Mesothelial cell of epicardium (in vitro differentiated cells): ENCODE measurements around the gene ARMC12. TPM values are rescaled to one million over a fixed set of nuclear protein-coding genes. Genes with fewer than 3 reads are reported as not detected.

Experiments
- DNase-seq, 2 experiments: peaks; one replicate each; pipeline ENCODE4 v3.0.0; 2021; ENCODE audit warnings: low spot score in 2 of 2; ENCODE audit not compliant: unreplicated experiment in 2 of 2
- H3K27ac Mint-ChIP-seq: 2 replicates; pipeline ENCODE4 v1.8.0; 2021; ENCODE audit warnings: mixed read lengths
- H3K27me3 Mint-ChIP-seq: 2 replicates; pipeline ENCODE4 v1.8.0; 2021; ENCODE audit warnings: low read depth, mixed read lengths
- H3K36me3 Mint-ChIP-seq: 2 replicates; pipeline ENCODE4 v1.8.0; 2021; ENCODE audit warnings: mixed read lengths
- H3K4me1 Mint-ChIP-seq: 2 replicates; pipeline ENCODE4 v1.8.0; 2021; ENCODE audit warnings: mixed read lengths
- H3K4me3 Mint-ChIP-seq: 2 replicates; pipeline ENCODE4 v1.8.0; 2021; ENCODE audit warnings: mild to moderate bottlenecking, moderate library complexity, mixed read lengths
- H3K9me3 Mint-ChIP-seq: 2 replicates; pipeline ENCODE4 v1.8.0; 2021; ENCODE audit warnings: mixed read lengths
- CTCF ChIP-seq: fragments of 200-600 bp; sonication (generic); IDR thresholded peaks from one replicate; pipeline ENCODE4 v1.5.0; 2021; ENCODE audit warnings: antibody characterized with exemption; ENCODE audit not compliant: unreplicated experiment
- total RNA-seq: library from RNA; stranded (reverse); gene quantifications from 3 replicates; pipeline ENCODE4 v1.2.1, GENCODE V29; 2021

ARMC12 gene
- total RNA-seq, 1 donor from 2014 or later, result 4.2 TPM

- Mint-ChIP-seq H3K4me1 (peaks cover 29% of the 10 kb centered on the region), H3K27ac (peak overlapping the region; percentile 72), H3K4me3 (no peak overlapping the region), H3K27me3 (no peaks in the 10 kb centered on the region), H3K36me3 (no peaks in the 10 kb centered on the region), H3K9me3 (no peaks in the 10 kb centered on the region)
- TF ChIP-seq CTCF, result no peak
- no peak for DNase-seq
These were observed 3.1 kb downstream of the ARMC12 start for GRCh38 chr6:35739645-35740524.

- Mint-ChIP-seq H3K9me3 (peaks cover 5% of the 10 kb centered on the region), H3K4me3 (no peak overlapping the region), H3K36me3 (no peaks in the 10 kb centered on the region), H3K4me1 (peaks cover 19% of the 10 kb centered on the region), H3K27ac (no peak overlapping the region), H3K27me3 (no peaks in the 10 kb centered on the region)
- no peak for TF ChIP-seq CTCF
- no peak for DNase-seq
These were observed 6.0 kb downstream of the ARMC12 start for GRCh38 chr6:35742842-35743241.

- Mint-ChIP-seq H3K4me3 (no peak overlapping the region), H3K27me3 (no peaks in the 10 kb centered on the region), H3K27ac (no peak overlapping the region), H3K9me3 (peaks cover 12% of the 10 kb centered on the region), H3K4me1 (peaks cover 8% of the 10 kb centered on the region), H3K36me3 (no peaks in the 10 kb centered on the region)
- no peak for TF ChIP-seq CTCF
- DNase-seq, result no peak
These were observed 8.7 kb downstream of the ARMC12 start for GRCh38 chr6:35745509-35745908.

- Mint-ChIP-seq H3K9me3 (peaks cover 12% of the 10 kb centered on the region), H3K27ac (no peak overlapping the region), H3K4me3 (no peak overlapping the region), H3K27me3 (no peaks in the 10 kb centered on the region), H3K4me1 (peaks cover 5% of the 10 kb centered on the region), H3K36me3 (no peaks in the 10 kb centered on the region)
- no peak for DNase-seq
- TF ChIP-seq CTCF, result no peak
These were observed 9.7 kb downstream of the ARMC12 start for GRCh38 chr6:35746516-35746915.

GRCh38 chr6:35747877-35748276, 11.0 kb downstream of the ARMC12 start:
- no peak overlapping the region for H3K4me3 Mint-ChIP-seq
- no peak for DNase-seq
- H3K9me3 Mint-ChIP-seq, result peaks cover 12% of the 10 kb centered on the region
- H3K36me3 Mint-ChIP-seq, result no peaks in the 10 kb centered on the region
- H3K27ac Mint-ChIP-seq, result no peak overlapping the region
- peaks cover 5% of the 10 kb centered on the region for H3K27me3 Mint-ChIP-seq
- no peak for TF ChIP-seq CTCF
- H3K4me1 Mint-ChIP-seq, result peaks cover under 1% of the 10 kb centered on the region
